Adipocyte (in vitro differentiated cells): ENCODE data around the gene PRKN.

Source experiments
- DNase-seq: peaks from one replicate; pipeline ENCODE4 v3.0.0-alpha.2; 2015; ENCODE audit warnings: low read depth
- H3K27me3 ChIP-seq: replicated peaks from 2 replicates; pipeline ENCODE4 v1.7.0; 2013; ENCODE audit warnings: mild to moderate bottlenecking, low read length, moderate library complexity; ENCODE audit not compliant: control insufficient read depth, insufficient read depth
- H3K36me3 ChIP-seq: 2 replicates; pipeline ENCODE4 v1.7.0; 2013; ENCODE audit warnings: low read length, mild to moderate bottlenecking, moderate library complexity; ENCODE audit not compliant: control insufficient read depth, insufficient read depth, severe bottlenecking
- H3K4me1 ChIP-seq: 2 replicates; pipeline ENCODE4 v1.7.0; 2013; ENCODE audit warnings: mild to moderate bottlenecking, low read length, moderate library complexity; ENCODE audit not compliant: control insufficient read depth, insufficient read depth
- H3K4me3 ChIP-seq: 2 replicates; pipeline ENCODE4 v1.7.0; 2013; ENCODE audit warnings: mild to moderate bottlenecking, low read length, moderate library complexity
- H3K9ac ChIP-seq: 2 replicates; pipeline ENCODE4 v1.7.0; 2013; ENCODE audit warnings: mild to moderate bottlenecking, low read length, moderate library complexity
- H3K9me3 ChIP-seq: 2 replicates; pipeline ENCODE4 v1.7.0; 2013; ENCODE audit warnings: mild to moderate bottlenecking, low read length, moderate library complexity; ENCODE audit not compliant: control insufficient read depth

PRKN gene

DNA sequence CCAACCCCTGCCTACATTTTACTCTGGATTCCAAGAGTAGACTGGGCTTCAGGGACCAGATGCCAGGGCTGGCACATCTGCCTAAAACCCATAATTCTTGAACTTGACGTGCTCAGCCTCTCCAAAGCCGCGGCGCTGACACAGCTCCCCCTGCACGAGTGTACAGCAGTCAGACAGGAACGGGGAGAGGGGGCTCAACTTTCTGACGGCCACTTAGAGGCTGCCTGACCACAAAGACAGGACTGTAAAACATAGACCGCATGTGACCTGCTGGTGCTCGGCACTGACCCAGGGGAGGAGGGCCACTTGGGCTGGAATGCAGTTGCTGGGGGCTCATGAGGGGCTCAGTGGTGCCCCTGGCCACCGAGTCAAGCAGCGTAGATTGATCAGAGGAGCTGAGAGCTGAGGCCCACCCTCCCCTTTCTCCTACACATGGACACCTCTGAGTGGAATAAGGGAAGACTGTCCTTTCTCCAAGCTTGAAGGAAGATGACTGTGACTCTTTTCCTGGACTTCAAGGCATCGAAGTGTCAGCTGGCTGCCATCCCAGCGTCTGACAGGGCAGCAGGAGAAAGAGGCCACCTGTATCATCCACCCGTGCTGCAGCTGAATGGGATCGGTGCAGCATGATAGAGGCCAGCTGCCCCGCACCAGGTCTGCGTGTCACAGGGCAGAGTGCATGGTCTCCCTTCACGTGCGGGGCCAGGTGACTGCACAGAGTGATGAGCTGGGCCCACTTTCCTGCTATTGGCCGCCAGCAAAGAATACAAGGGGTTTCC lies 1282.4 kb downstream of the PRKN start:
- H3K4me1 ChIP-seq = peaks cover 7% of the 10 kb centered on the region
- no peak for DNase-seq
- no peaks in the 10 kb centered on the region for H3K36me3 ChIP-seq
- H3K27me3 ChIP-seq = no peaks in the 10 kb centered on the region
- no peak overlapping the region for H3K9ac ChIP-seq
- no peaks in the 10 kb centered on the region for H3K9me3 ChIP-seq
- H3K4me3 ChIP-seq = no peak overlapping the region

GRCh38 chr6:161444464-161444863 lies 1283.1 kb downstream of the PRKN start:
- Histone ChIP-seq H3K36me3 (no peaks in the 10 kb centered on the region), H3K9me3 (no peaks in the 10 kb centered on the region), H3K4me1 (peaks cover 8% of the 10 kb centered on the region), H3K4me3 (no peak overlapping the region), H3K9ac (no peak overlapping the region), H3K27me3 (no peaks in the 10 kb centered on the region)
- DNase-seq = no peak

DNA sequence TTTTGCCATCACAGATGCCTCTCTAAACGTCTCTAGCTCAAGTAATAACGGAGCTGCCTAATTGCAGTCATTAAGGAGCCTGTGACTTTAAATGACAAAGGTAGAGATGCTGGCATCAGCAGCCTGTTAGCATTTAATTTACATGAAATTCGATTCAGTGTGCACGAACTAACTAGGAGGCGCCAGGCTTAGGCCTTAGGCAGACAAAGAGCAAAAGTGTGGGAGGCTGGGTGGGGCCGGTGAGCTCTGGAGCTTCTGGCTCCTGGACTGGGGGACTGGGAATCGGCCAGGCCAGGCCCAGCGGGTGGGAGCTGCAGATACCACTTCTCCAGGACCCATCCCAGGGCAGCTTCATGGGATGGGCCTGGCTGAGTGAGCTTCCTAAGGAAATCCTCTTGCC lies 1283.7 kb downstream of the PRKN start:
- Histone ChIP-seq H3K36me3 (no peaks in the 10 kb centered on the region), H3K4me3 (no peak overlapping the region), H3K9me3 (no peaks in the 10 kb centered on the region), H3K9ac (no peak overlapping the region), H3K27me3 (no peaks in the 10 kb centered on the region), H3K4me1 (peaks cover 14% of the 10 kb centered on the region)
- DNase-seq = no peak

DNA sequence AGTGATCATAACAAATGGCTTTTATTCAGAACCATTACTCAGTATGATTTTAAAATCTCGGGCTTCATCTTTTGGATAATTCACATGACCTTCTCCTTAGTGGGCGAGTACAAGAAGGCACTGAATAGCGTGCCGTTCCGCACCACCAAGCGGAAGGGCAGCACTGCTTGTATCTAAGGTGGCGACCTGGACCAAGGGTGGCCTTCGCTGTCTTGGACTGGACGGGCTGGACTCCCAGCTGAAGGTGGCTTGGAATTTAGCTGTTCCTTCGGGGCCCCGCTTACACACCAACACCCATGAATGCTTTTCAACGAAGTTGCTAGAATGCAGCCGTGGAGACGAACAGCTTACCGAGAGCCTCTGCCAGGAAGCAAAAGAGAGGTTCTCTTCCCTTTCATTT lies 1285.1 kb downstream of the PRKN start:
- H3K36me3 ChIP-seq = no peaks in the 10 kb centered on the region
- no peak overlapping the region for H3K4me3 ChIP-seq
- H3K27me3 ChIP-seq = no peaks in the 10 kb centered on the region
- no peak for DNase-seq
- H3K9me3 ChIP-seq = no peaks in the 10 kb centered on the region
- H3K4me1 ChIP-seq = peaks cover 18% of the 10 kb centered on the region
- no peak overlapping the region for H3K9ac ChIP-seq

DNA sequence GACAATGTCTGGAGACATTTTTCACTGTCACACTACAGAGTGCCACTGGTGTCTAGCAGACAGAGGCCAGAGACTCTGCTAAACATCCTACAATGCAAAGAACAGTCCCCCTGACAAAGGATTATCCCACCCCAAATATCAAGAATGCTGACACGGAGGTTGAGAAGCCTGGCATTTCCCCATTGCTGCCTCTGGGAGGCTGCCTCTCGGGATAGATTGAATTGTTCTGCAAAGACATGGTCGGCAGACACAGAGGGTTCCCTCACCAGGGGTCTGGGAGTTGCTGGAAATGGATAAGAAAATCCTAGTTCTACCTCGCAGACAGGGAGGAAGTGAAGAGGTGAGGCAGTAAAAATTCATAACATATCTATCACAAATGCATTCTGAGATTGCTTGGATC lies 1287.3 kb downstream of the PRKN start:
- H3K4me3 ChIP-seq = no peak overlapping the region
- no peak overlapping the region for H3K9ac ChIP-seq
- no peak for DNase-seq
- no peaks in the 10 kb centered on the region for H3K9me3 ChIP-seq
- peaks cover 25% of the 10 kb centered on the region for H3K4me1 ChIP-seq
- H3K27me3 ChIP-seq = no peaks in the 10 kb centered on the region
- H3K36me3 ChIP-seq = no peaks in the 10 kb centered on the region

- Histone ChIP-seq H3K4me3 (peak overlapping the region; percentile 67), H3K9me3 (no peaks in the 10 kb centered on the region), H3K27me3 (no peaks in the 10 kb centered on the region), H3K4me1 (peaks cover 35% of the 10 kb centered on the region), H3K9ac (peak overlapping the region; percentile 58), H3K36me3 (no peaks in the 10 kb centered on the region)
- DNase-seq = peak; percentile 96
Observed at GRCh38 chr6:161439093-161439492, 1288.5 kb downstream of the PRKN start.

DNA sequence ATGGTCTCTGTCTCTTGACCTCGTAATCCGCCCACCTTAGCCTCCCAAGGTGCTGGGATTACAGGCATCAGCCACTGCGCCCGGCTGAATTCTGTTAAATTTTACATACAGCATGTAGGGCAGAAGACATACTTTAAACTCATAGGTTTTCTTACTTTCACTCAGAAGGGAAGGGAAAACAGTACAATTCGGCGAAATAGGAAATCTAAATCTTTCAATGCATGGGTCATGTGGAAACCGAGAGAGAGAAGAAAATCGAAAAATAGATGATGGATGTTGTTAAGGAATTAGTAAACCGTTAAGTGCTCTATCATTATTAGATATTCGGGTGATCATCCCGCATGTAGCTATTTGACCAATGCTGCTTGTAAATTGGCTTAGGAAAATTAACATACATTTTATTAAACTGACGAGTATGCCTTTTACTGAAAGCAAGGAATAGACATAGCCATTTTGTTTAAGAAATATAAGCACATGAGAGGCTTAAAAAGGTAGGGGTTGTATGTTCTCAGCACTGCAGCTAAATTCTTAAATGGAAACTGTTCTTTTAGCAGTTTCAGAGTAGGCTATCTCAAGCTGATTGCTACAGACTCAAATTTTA lies 1289.0 kb downstream of the PRKN start:
- Histone ChIP-seq H3K27me3 (no peaks in the 10 kb centered on the region), H3K9me3 (no peaks in the 10 kb centered on the region), H3K9ac (peak overlapping the region; percentile 58), H3K36me3 (no peaks in the 10 kb centered on the region), H3K4me3 (peak overlapping the region; percentile 67), H3K4me1 (peaks cover 34% of the 10 kb centered on the region)
- no peak for DNase-seq

DNA sequence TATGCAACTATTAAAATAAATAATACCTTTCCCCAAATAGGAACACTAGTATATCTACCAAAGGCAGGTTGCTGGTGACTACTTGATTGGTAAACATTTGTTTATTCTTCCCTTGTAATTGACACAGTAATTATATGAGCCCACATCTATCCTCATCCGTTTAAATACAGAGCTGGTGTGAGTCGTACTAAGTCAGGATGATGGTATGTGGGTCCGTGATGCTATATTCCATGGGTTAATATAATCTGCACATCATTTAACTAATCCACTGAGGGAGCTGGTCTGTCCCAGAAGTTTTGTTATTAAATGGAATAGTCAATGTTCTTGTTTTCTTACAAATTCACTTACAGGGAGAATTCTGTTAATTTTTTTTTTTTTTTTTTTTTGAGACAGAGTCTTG lies 1289.7 kb downstream of the PRKN start:
- Histone ChIP-seq H3K9me3 (no peaks in the 10 kb centered on the region), H3K27me3 (no peaks in the 10 kb centered on the region), H3K9ac (no peak overlapping the region), H3K4me1 (peaks cover 34% of the 10 kb centered on the region), H3K36me3 (no peaks in the 10 kb centered on the region), H3K4me3 (no peak overlapping the region)
- no peak for DNase-seq

GRCh38 chr6:161436106-161436876 lies 1291.3 kb downstream of the PRKN start:
- DNase-seq = no peak
- no peak overlapping the region for H3K9ac ChIP-seq
- no peaks in the 10 kb centered on the region for H3K36me3 ChIP-seq
- peaks cover 31% of the 10 kb centered on the region for H3K4me1 ChIP-seq
- no peaks in the 10 kb centered on the region for H3K9me3 ChIP-seq
- no peaks in the 10 kb centered on the region for H3K27me3 ChIP-seq
- H3K4me3 ChIP-seq = no peak overlapping the region

GRCh38 chr6:161435748-161436070 lies 1291.9 kb downstream of the PRKN start:
- Histone ChIP-seq H3K9me3 (no peaks in the 10 kb centered on the region), H3K36me3 (no peaks in the 10 kb centered on the region), H3K27me3 (no peaks in the 10 kb centered on the region), H3K4me1 (peaks cover 31% of the 10 kb centered on the region), H3K4me3 (peak overlapping the region; percentile 75), H3K9ac (peak overlapping the region; percentile 83)
- DNase-seq = no peak

DNA sequence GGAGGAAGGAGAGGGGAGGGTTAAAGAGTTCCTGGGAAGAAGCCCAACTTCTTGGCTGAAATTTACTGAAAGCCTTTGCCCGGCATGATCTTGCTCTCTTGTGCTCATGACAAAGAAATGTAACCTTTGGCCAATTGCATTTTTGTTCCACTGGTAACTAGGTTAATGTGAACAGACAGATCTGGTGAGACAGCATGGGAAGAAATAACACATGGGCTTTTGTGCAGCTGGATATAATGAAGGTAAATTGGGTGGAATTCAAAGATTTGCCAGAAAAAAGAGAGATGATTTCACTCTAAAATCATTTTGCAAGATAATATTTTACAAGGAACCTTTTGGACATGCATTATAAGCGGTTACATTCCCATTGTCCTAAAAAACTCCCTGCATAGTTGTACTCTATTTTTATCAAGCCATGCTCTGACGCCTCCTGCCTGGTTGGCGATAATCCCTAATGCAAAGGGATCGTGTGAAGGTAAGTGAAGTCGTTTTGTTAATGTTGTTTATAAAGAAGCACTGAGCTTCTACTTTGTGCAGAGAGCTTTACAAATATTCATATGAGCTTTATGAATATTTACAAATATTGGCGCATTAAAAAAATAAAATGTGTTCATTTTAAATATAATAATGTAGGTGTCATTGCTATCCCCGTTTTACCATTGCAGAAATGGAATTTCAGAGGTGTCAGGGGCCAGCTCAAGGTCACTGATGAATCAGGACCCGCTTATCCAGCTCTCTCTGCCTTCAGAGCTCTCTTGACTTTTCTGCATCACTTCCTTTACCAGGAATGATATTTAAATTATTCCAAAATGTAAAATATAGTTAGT lies 1292.4 kb downstream of the PRKN start:
- H3K27me3 ChIP-seq = no peaks in the 10 kb centered on the region
- no peaks in the 10 kb centered on the region for H3K9me3 ChIP-seq
- H3K36me3 ChIP-seq = no peaks in the 10 kb centered on the region
- peak overlapping the region; percentile 75 for H3K4me3 ChIP-seq
- H3K9ac ChIP-seq = peak overlapping the region; percentile 83
- peaks cover 31% of the 10 kb centered on the region for H3K4me1 ChIP-seq
- peak; percentile 95 for DNase-seq
